Subcutaneous abdominal adipose tissue (tissue), 5 donors: ENCODE results near the gene PLD4.

Experiments
- H3K27ac ChIP-seq: one replicate; pipeline ENCODE4 v1.7.0; 2013; ENCODE audit warnings: low read depth, mild to moderate bottlenecking, inconsistent platforms, low read length, moderate library complexity
- H3K27me3 ChIP-seq, 5 donors: one replicate each; pipeline ENCODE4 v1.7.0; 2013; ENCODE audit warnings: low read length in 5 of 5, inconsistent platforms in 1 of 5; ENCODE audit not compliant: control insufficient read depth in 5 of 5, insufficient read depth in 4 of 5
- H3K36me3 ChIP-seq, 5 donors: one replicate each; pipeline ENCODE4 v1.7.0; 2013; ENCODE audit warnings: low read length in 5 of 5; ENCODE audit not compliant: control insufficient read depth in 5 of 5, insufficient read depth in 5 of 5
- H3K4me1 ChIP-seq, 5 donors: one replicate each; pipeline ENCODE4 v1.7.0; 2013; ENCODE audit warnings: low read length in 5 of 5, mild to moderate bottlenecking in 3 of 5, moderate library complexity in 1 of 5; ENCODE audit not compliant: control insufficient read depth in 5 of 5, insufficient read depth in 5 of 5
- H3K4me3 ChIP-seq, 5 donors: one replicate each; pipeline ENCODE4 v1.7.0; 2013; ENCODE audit warnings: low read length in 5 of 5, low read depth in 1 of 5
- H3K9ac ChIP-seq, 5 donors: one replicate each; pipeline ENCODE4 v1.7.0; 2013; ENCODE audit warnings: low read length in 5 of 5, mild to moderate bottlenecking in 4 of 5, moderate library complexity in 3 of 5
- H3K9me3 ChIP-seq, 5 donors: one replicate each; pipeline ENCODE4 v1.7.0; 2013; ENCODE audit warnings: low read length in 5 of 5; ENCODE audit not compliant: control insufficient read depth in 5 of 5
- donor health status: healthy.
- donor health status: healthy.
- donor health status: healthy.
- donor health status: healthy.
- donor health status: healthy.

Gene PLD4

DNA sequence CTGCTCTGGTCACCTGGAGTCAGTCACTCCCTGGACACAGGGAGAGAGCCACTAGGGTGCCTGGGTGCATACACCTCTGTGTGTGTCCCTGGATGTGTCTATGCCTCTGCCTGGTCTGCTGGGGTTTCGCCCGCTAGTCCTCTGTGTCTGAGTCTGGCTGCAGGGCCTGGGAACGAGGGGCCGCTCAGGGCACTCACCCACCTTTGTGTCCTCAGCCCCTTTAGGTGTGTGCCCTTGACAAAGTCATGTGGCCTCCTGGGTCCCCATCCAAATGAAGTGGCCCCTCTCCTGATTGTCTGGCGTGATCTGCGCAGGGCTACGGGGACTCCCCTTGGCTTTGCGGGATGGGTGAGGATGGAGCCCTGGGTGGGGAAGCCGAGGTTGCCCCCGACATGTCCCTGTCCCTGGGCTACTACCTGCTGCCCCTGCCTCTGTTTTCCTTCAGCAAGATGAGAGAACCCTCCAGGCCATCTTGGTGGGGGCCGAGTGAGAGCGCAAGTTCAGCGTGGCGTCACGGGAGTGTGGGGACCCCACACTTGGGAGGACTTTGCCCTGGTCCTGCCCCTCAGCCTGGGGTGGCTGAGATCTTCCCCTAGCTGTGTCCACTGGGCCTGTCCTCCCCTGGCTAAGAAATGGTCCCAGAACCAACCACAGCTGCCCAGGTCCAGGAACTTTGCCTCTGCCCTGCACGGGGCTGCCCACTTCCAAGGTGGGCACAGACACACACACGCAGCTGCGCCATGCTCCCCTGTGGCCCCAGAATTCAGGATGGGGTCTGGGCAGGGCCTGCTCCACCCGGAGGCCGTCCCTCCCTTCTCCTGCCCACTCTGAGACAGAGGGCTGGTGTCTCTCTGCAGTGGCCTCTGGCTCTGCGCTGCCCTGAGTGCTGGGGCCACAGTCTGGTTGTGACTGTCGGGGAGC, 56.2 kb downstream of the PLD4 start:
- Histone ChIP-seq H3K9ac (no peak overlapping the region), H3K27me3 (peaks cover 0 to 11% (median 3%) of the 10 kb centered on the region in 5 donors), H3K4me3 (no peak overlapping the region), H3K36me3 (no peaks in the 10 kb centered on the region), H3K27ac (no peak overlapping the region), H3K9me3 (no peaks in the 10 kb centered on the region), H3K4me1 (peaks cover 7 to 32% (median 24%) of the 10 kb centered on the region in 5 donors)

GRCh38 chr14:104981699-104982541, 57.2 kb downstream of the PLD4 start:
- H3K27me3 ChIP-seq, result peaks cover 0 to 5% (median 0%) of the 10 kb centered on the region in 5 donors
- H3K4me1 ChIP-seq, result peaks cover 7 to 33% (median 26%) of the 10 kb centered on the region in 5 donors
- no peak overlapping the region for H3K9ac ChIP-seq
- no peaks in the 10 kb centered on the region for H3K36me3 ChIP-seq
- no peaks in the 10 kb centered on the region for H3K9me3 ChIP-seq
- no peak overlapping the region for H3K4me3 ChIP-seq
- H3K27ac ChIP-seq, result no peak overlapping the region

DNA sequence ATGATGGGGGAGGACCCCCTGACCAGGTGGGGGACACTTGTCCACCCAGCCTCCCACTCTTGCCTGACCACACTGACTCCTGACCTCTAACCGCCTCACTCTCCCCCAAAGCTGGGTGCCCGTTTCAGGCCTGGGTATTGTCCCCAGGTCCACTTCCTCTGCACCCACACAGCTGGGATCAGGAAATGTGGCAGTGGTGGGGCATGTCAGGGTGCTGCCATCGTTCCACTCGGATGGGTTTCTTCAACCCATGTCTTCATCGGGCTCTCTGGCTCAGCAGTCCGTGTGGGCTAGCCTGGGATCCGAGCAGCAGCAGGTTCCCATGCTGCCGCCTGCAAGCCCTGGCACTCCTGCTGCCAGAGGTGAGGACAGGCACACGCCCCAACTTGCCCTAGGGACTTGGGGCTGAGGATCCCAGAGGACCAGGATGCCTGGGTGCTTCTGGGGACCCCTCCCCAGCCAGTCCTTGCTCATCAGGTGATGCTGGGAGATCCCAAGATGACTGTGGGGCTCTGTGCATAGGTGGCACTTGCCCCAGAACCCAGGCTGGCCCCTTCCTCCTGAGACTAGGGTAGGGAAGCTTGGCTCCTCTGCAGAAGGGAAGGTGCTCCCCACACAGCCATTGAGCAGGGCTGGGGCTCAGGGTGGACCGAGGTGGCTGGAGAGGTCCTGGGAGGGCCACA, 58.0 kb downstream of the PLD4 start:
- Histone ChIP-seq H3K36me3 (no peaks in the 10 kb centered on the region), H3K9me3 (no peaks in the 10 kb centered on the region), H3K4me3 (no peak overlapping the region), H3K27me3 (peaks cover 0 to 3% (median 0%) of the 10 kb centered on the region in 5 donors), H3K4me1 (peaks cover 5 to 30% (median 21%) of the 10 kb centered on the region in 5 donors), H3K27ac (no peak overlapping the region), H3K9ac (no peak overlapping the region)
